K562 (cell line): Measurements from ENCODE around the gene SLC16A13. TPM values are rescaled to one million over a fixed set of nuclear protein-coding genes. Genes with fewer than 3 reads are reported as not detected.

Experiments
- ATAC-seq: fragments of 200-7000 bp; cut with Tn5 transposase; 3 replicates; pipeline ENCODE4 v1.9.1; 2020; ENCODE audit warnings: moderate library complexity
- BruUV-seq: library from RNA; stranded (reverse); fragments of 400-500 nt; replicated peaks from 2 replicates; lab custom pipeline; 2021; lab: Mats Ljungman, UMichigan
- CTCF ChIA-PET: fragments of 300-600 bp; formaldehyde crosslinking; extraction: SDS; loops from one replicate; lab custom pipeline; 2021; ENCODE audit warnings: low intra/inter-chr PET ratio; lab: Yijun Ruan, JAX
- POLR2A ChIA-PET: fragments of 300-600, 350-650 bp; sonication (Branson Sonifier 250); formaldehyde crosslinking; extraction: SDS; loops from one replicate; lab custom pipeline; 2021; ENCODE audit warnings: antibody characterized with exemption, inconsistent platforms; lab: Yijun Ruan, JAX
- DNase-seq, 4 experiments: peaks; one replicate each; pipeline versions ENCODE4 v3.0.0 to v3.0.0-alpha.2; 2011 to 2018; ENCODE audit warnings: low spot score in 3 of 4, mixed read lengths in 3 of 4; ENCODE audit errors: extremely low read depth in 1 of 4
- FAIRE-seq: peaks from 2 replicates; lab custom pipeline; 2011; peaks lifted over from hg19 to GRCh38; lab: Jason Lieb, UNC
- H2AFZ ChIP-seq: 2 replicates; pipeline ENCODE4 v1.6.0; 2011; ENCODE audit warnings: low read depth, low read length, control low read depth, inconsistent platforms
- H3K27ac ChIP-seq: fragments of 200-600 bp; 3 replicates; pipeline ENCODE4 v1.8.0; 2011; ENCODE audit warnings: low read depth, mild to moderate bottlenecking, control low read depth, inconsistent platforms, low read length, moderate library complexity, mixed read lengths; ENCODE audit errors: extremely low read depth
- H3K27me3 ChIP-seq, 2 experiments: fragments of 300-600 bp in 1 of 2; 2 replicates in 1 of 2; 3 replicates in 1 of 2; pipeline versions ENCODE4 v1.6.0 to v1.8.0; 2011; ENCODE audit warnings: inconsistent platforms in 2 of 2, low read length in 2 of 2, mild to moderate bottlenecking in 1 of 2, mixed read lengths in 1 of 2, moderate library complexity in 1 of 2; ENCODE audit not compliant: control insufficient read depth in 2 of 2, insufficient read depth in 2 of 2
- H3K36me3 ChIP-seq: fragments of 300-600 bp; 3 replicates; pipeline ENCODE4 v1.8.0; 2011; ENCODE audit warnings: mild to moderate bottlenecking, low read length, inconsistent platforms; ENCODE audit not compliant: control insufficient read depth, insufficient read depth
- H3K4me1 ChIP-seq, 2 experiments: fragments of 200-600 bp in 1 of 2; replicated peaks in 1 of 2; 2 replicates in 1 of 2; 3 replicates in 1 of 2; pipeline versions ENCODE4 v1.5.1 to v1.8.0; 2011; ENCODE audit warnings: inconsistent platforms in 2 of 2, low read length in 2 of 2, mild to moderate bottlenecking in 1 of 2, mixed read lengths in 1 of 2, moderate library complexity in 1 of 2; ENCODE audit not compliant: control insufficient read depth in 2 of 2, insufficient read depth in 2 of 2
- H3K4me2 ChIP-seq: 2 replicates; pipeline ENCODE4 v1.6.1; 2011; ENCODE audit warnings: low read length, control low read depth, inconsistent platforms, mixed read lengths; ENCODE audit not compliant: insufficient read depth
- H3K4me3 ChIP-seq: fragments of 200-600 bp; sonication (generic), shearing (Covaris generic); 2 replicates; pipeline ENCODE4 v1.5.1; 2016; ENCODE audit warnings: control low read depth, inconsistent platforms
- H3K79me2 ChIP-seq: fragments of 200-600 bp; 3 replicates; pipeline ENCODE4 v1.8.0; 2011; ENCODE audit warnings: low read length, inconsistent platforms; ENCODE audit not compliant: control insufficient read depth, insufficient read depth
- H3K9ac ChIP-seq, 2 experiments: 2 replicates each; pipeline versions ENCODE4 v1.6.0 to v1.6.1; 2011; ENCODE audit warnings: low read depth in 2 of 2, low read length in 2 of 2, control low read depth in 1 of 2, inconsistent platforms in 1 of 2, mild to moderate bottlenecking in 1 of 2, mixed read lengths in 1 of 2; ENCODE audit not compliant: insufficient read depth in 1 of 2
- H3K9me1 ChIP-seq: one replicate; pipeline ENCODE4 v1.6.0; 2011; ENCODE audit warnings: inconsistent platforms, mild to moderate bottlenecking, low read length, moderate library complexity; ENCODE audit not compliant: control insufficient read depth, insufficient read depth
- H3K9me3 ChIP-seq: replicated peaks from 2 replicates; pipeline ENCODE4 v1.5.1; 2011; ENCODE audit warnings: low read depth, low read length, inconsistent platforms; ENCODE audit not compliant: control insufficient read depth, insufficient read depth
- H4K20me1 ChIP-seq: replicated peaks from 2 replicates; pipeline ENCODE4 v1.6.1; 2011; ENCODE audit warnings: low read length, inconsistent platforms, mixed read lengths; ENCODE audit not compliant: control insufficient read depth, insufficient read depth
- FOXJ2 ChIP-seq: fragments of 200-800 bp; sonication (Bioruptor generic); IDR thresholded peaks from 2 replicates; pipeline ENCODE4 v1.6.1; 2016; ENCODE audit warnings: missing genetic modification characterization, missing compliant biosample characterization
- GTF2E2 ChIP-seq: fragments of 200-800 bp; sonication (Bioruptor generic); IDR thresholded peaks from 2 replicates; pipeline ENCODE4 v1.6.1; 2016; ENCODE audit warnings: missing genetic modification characterization, missing compliant biosample characterization
- GTF3C2 ChIP-seq: IDR thresholded peaks from 3 replicates; pipeline ENCODE4 v1.6.1; 2011; ENCODE audit warnings: borderline replicate concordance, mild to moderate bottlenecking, moderate library complexity; ENCODE audit not compliant: insufficient read length; ENCODE audit errors: extremely low read depth
- HCFC1 ChIP-seq: IDR thresholded peaks from 2 replicates; pipeline ENCODE4 v1.6.1; 2012; ENCODE audit warnings: low read depth, low read length, improper control_type of control experiment
- LEF1 ChIP-seq: fragments of 450-650 bp; IDR thresholded peaks from 2 replicates; pipeline ENCODE4 v1.6.1; 2016; ENCODE audit warnings: mild to moderate bottlenecking
- MEIS2 ChIP-seq: fragments of 450-650 bp; IDR thresholded peaks from 2 replicates; pipeline ENCODE4 v1.6.1; 2014; ENCODE audit warnings: mild to moderate bottlenecking; ENCODE audit not compliant: partially characterized antibody
- MITF ChIP-seq: IDR thresholded peaks from 2 replicates; pipeline ENCODE4 v1.6.1; 2014; ENCODE audit warnings: antibody characterized with exemption
- PRMT5 ChIP-seq: sonication (generic); formaldehyde crosslinking; IDR thresholded peaks from 2 replicates; pipeline ENCODE4 v1.5.0; 2020; ENCODE audit warnings: missing genetic modification reagents
- STAT5A ChIP-seq: IDR thresholded peaks from 2 replicates; pipeline ENCODE4 v1.6.1; 2012; ENCODE audit warnings: low read length, inconsistent platforms, borderline replicate concordance
- TAF1 ChIP-seq: IDR thresholded peaks from 2 replicates; pipeline ENCODE4 v1.6.1; 2011; ENCODE audit warnings: mild to moderate bottlenecking, low read length, moderate library complexity; ENCODE audit not compliant: insufficient read depth, control insufficient read depth, severe bottlenecking; ENCODE audit errors: extremely low read depth
- ZBTB5 ChIP-seq: fragments of 450-650 bp; IDR thresholded peaks from 2 replicates; pipeline ENCODE4 v1.6.1; 2017; ENCODE audit warnings: antibody characterized with exemption
- ZKSCAN3 ChIP-seq: fragments of 250-450 bp; sonication (Bioruptor Pico); IDR thresholded peaks from 2 replicates; pipeline ENCODE4 v1.4.0; 2020
- ZNF324 ChIP-seq: fragments of 250-450 bp; sonication (Bioruptor Pico); IDR thresholded peaks from 2 replicates; pipeline ENCODE4 v1.4.0; 2020; ENCODE audit warnings: mild to moderate bottlenecking
- WGBS: fragments of 100-300 bp; shearing (Covaris generic); methylation state at CpG from one replicate; pipeline ENCODE4 v1.1.6; 2016; ENCODE audit warnings: low coverage, mixed read lengths; ENCODE audit not compliant: insufficient coverage; ENCODE audit errors: missing lambda C conversion rate; 5-methylcytosine and 5-hydroxymethylcytosine counted together
- in situ Hi-C: fragments of 300-500 bp; cut with MboI; formaldehyde crosslinking; loops from 4 replicates; pipeline ENCODE4 v1.15.0; 2018; ENCODE audit warnings: inconsistent platforms, mixed read lengths
- intact Hi-C: fragments of 100-400 bp; cut with micrococcal nuclease; formaldehyde crosslinking; loops from 2 replicates; pipeline ENCODE4 v1.14.2; 2022
- polyA plus RNA-seq, 8 experiments: library from polyadenylated mRNA; depleted of rRNA in 4 of 8; stranded (reverse) in 5 of 8; unstranded in 3 of 8; fragments of >200 nt; fragmentation: Nextera tagmentation in 2 of 8; fragmentation: Illumina TruSeq in 1 of 8; extraction: Ambion mirVana in 2 of 8; extraction: Trizol in 1 of 8; gene quantifications; 2 replicates each; pipeline versions ENCODE4 v1.2.1 to v1.2.3, GENCODE V29; 2011 to 2014; ENCODE audit warnings: inconsistent platforms in 1 of 8, missing spikeins in 1 of 8
- total RNA-seq, 7 experiments: library from RNA; depleted of rRNA in 6 of 7; stranded (reverse); fragments of >200 nt in 6 of 7; fragmentation: Illumina TruSeq in 2 of 7; extraction: Trizol in 2 of 7; gene quantifications; 2 replicates each; pipeline versions ENCODE4 v1.2.1 to v1.2.3, GENCODE V29; 2011 to 2021; ENCODE audit warnings: low replicate concordance in 1 of 7
- TF ChIP-seq, protein P1 (sequence below): sonication (generic); formaldehyde crosslinking; IDR thresholded peaks from 2 replicates; pipeline ENCODE4 v1.8.0; 2022; ENCODE audit warnings: missing genetic modification reagents, mild to moderate bottlenecking, borderline replicate concordance

SLC16A13 gene
- total and polyA plus RNA-seq, 9 of the 15 experiments (the other 6 are each of a cell fraction or from before 2014, with no cell fraction given) = 0.04 to 5.6 (median 0.87) TPM

GRCh38 chr17:6997171-6997570 lies 38.6 kb upstream of the SLC16A13 start:
- H3K4me1 ChIP-seq = peaks cover 39 to 46% of the 10 kb centered on the region in 2 experiments
- H3K79me2 ChIP-seq = peaks cover 4% of the 10 kb centered on the region; the same call in 2 of the 3 replicates
- in situ Hi-C loops (no loop called here), intact Hi-C loops (no loop called here)
- no peak overlapping the region for H3K9ac ChIP-seq
- DNase-seq = no peak
- 72% methylated on average over 7 of the region's 8 CpGs for WGBS
- H3K9me1 ChIP-seq = no peaks in the 10 kb centered on the region
- peaks cover 48% of the 10 kb centered on the region for H3K36me3 ChIP-seq
- TF ChIP-seq PRMT5 (CRISPR knock-in tag) (no peak), ZBTB5 (no peak), GTF2E2 (tag) (no peak), MEIS2 (no peak), STAT5A (no peak), GTF3C2 (no peak), HCFC1 (no peak), LEF1 (no peak), TAF1 (no peak), ZNF324 (no peak), ZKSCAN3 (CRISPR knock-in tag) (no peak), FOXJ2 (tag) (no peak), MITF (no peak)
- TF ChIP-seq, protein P1, sequence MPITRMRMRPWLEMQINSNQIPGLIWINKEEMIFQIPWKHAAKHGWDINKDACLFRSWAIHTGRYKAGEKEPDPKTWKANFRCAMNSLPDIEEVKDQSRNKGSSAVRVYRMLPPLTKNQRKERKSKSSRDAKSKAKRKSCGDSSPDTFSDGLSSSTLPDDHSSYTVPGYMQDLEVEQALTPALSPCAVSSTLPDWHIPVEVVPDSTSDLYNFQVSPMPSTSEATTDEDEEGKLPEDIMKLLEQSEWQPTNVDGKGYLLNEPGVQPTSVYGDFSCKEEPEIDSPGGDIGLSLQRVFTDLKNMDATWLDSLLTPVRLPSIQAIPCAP (CRISPR knock-in tag) = no peak
- FAIRE-seq = no peak
- H3K27ac ChIP-seq = no peak overlapping the region
- H3K4me2 ChIP-seq = no peak overlapping the region
- ChIA-PET POLR2A (no interaction called here), CTCF (no interaction called here)
- no peaks in the 10 kb centered on the region for H4K20me1 ChIP-seq
- ATAC-seq = no peak
- H3K4me3 ChIP-seq = no peak overlapping the region
- no peak overlapping the region for H2AFZ ChIP-seq
- BruUV-seq = no TSS peak
- H3K27me3 ChIP-seq = no peaks in the 10 kb centered on the region
- no peaks in the 10 kb centered on the region for H3K9me3 ChIP-seq
